Measurements from ENCODE around the gene CAMSAP3.

CAMSAP3 gene

DNA sequence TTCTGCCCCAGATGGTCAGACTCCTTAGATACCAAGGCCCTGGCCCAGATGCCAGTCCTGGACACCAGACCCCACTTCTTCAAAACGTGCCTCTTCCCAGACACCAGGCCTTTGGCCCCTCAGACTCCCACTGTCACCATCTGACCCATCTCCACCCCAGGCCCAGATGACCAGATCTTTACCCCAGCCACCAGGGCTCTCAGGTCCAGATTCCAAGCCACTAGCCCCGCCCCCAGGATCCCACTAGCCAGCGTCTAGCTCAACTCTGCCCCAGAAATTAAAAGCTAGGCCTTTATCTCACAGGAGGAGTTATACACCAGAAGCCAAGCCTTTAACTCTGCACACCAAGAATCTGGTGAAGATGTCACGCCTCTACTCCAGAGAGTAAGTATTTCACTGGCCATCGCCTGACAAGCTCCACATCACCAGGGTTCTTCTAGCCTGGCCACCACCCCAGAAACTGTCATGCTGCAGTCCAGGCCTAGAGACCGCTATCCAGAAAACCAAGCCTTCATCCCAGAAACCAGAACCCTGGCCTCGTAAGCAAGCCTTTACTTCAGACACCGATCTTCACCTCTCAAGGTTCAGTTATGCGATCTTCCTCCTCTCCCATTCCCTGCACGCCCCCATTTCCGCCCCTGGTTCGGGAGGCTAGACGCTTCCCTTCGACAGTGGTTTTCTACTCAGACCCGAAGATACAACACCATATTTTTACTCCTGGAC, 33.1 kb downstream of the CAMSAP3 start:
- peak overlapping the region in 20 of 21 experiments; percentile 63 to 91 (median 82) for H3K27ac ChIP-seq
- H3K4me3 ChIP-seq, result peak overlapping the region; percentile 66 to 100 (median 97)

DNA sequence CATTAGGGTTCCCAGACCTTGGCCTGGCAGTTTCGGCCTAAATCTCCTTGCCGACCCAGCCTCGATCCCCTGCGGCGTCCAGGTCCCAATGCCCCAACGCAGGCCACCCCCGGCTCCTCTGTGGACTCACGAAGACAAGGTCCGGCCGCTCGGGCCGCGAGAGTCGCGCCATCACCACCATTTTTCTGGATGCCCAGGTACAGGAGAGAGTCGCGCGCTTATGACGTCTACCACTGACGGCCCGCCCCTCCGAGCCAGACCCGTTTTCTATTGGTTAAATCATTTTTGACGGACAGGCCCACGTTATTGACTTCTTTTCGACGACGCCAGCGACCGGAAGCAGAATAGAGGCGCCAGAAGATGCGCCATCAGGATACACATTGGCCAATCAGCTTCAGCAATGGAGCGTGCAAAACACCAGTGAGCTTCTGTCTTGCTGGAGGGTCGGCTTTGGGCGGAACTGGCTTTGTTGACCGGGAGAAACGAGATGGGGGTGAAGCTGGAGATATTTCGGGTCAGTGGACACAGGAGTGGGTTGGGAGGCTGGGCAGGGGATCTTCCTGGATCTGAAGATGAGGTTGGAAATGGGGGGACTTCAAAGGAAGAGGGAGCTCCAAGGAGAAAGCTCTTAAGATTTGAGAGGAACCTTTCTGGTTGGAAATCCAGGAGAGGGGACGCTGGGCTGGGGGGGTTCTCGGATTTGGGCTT, 33.8 kb downstream of the CAMSAP3 start, which contains the start of the genes PET100 and XAB2:
TSS of gene PET100 (plus strand) at position 447 of the 708 bp plus-strand sequence. CDS start at position 488, 41 bp downstream.
TSS of gene XAB2 (minus strand) at position 199 of the 708 bp plus-strand sequence. CDS start at position 181, 18 bp downstream.
- Histone ChIP-seq H3K4me3 (peak within 1 kb of the TSS; percentile 66 to 100 (median 97)), H3K27ac (peak within 1 kb of the TSS in 20 of 21 experiments; percentile 67 to 94 (median 86))

- H3K27ac ChIP-seq, result no peak overlapping the region
- no peak overlapping the region for H3K4me3 ChIP-seq
Measured at GRCh38 chr19:7631577-7631976, 35.9 kb downstream of the CAMSAP3 start.

GRCh38 chr19:7632340-7633203, 36.9 kb downstream of the CAMSAP3 start:
- Histone ChIP-seq H3K4me3 (no peak overlapping the region), H3K27ac (no peak overlapping the region)

GRCh38 chr19:7633698-7634097, 38.0 kb downstream of the CAMSAP3 start, which contains the start of gene PCP2:
PCP2 (minus strand) TSS chr19:7633719; CDS start chr19:7633457, 262 bp downstream.
- Histone ChIP-seq H3K4me3 (no peak within 1 kb of the TSS), H3K27ac (no peak within 1 kb of the TSS)

- Histone ChIP-seq H3K4me3 (no peak overlapping the region), H3K27ac (no peak overlapping the region)
Measured at GRCh38 chr19:7635670-7636069, 40.0 kb downstream of the CAMSAP3 start.

DNA sequence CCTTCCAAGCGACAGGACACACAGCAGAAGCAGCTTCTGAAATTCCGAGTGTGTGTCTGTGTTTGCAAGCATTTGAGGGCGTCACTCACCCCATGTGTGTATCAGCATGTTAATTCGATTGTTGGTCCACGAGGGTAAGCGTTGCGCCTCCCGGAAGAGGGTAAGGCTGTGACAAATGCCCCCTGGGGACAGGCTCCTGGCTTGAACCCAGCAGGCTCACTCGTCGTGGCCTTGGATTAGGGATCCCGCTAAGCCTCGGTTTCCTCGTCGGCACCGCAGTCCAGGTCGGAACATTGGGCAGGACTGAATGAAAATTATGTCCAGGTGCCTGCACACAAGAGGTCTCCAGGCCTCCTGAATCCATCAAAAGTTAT, 40.6 kb downstream of the CAMSAP3 start:
- Histone ChIP-seq H3K27ac (peak overlapping the region in 15 of 21 experiments; percentile 73 to 94 (median 88)), H3K4me3 (peak overlapping the region in 6 of 7 experiments; percentile 56 to 81 (median 66))

DNA sequence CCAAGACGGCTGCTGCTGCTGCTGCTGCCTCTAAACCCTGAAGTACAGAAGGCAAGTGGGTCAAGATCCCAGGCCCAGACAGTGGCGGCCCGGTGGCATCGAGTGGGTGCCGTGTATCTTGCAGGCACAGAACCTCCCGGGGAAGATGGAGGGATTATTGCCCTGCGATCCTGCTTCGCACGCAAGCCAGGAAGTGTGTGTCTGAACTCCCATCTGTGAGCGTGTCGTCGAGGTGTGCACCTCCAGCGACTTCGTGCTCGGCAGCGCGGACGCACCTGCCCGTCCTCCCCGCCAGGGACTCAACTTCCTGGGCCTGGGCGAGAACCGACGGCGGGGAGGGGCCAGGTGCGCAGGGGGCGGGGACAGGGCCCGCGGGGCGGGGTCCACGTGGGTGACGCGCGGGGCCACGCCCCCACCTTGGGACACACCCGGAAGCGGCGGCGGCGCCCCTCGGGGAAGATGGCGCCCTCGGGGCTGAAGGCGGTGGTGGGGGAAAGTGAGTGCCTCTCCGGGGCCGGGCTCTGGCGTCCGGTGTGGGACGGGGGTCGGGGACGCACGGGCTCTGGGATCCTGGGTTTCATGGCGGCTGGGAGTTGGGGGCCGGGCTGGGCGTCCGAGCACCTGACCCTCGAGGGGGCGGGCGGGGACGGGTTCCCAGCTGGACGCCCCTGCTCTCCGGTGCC, 41.2 kb downstream of the CAMSAP3 start, which contains the start of gene STXBP2:
TSS of gene STXBP2 (plus strand) at position 420 of the 683 bp plus-strand sequence. CDS start at position 460, 40 bp downstream.
- H3K4me3 ChIP-seq, result peak within 1 kb of the TSS; percentile 56 to 81 (median 68)
- H3K27ac ChIP-seq, result peak within 1 kb of the TSS; percentile 32 to 94 (median 87)

DNA sequence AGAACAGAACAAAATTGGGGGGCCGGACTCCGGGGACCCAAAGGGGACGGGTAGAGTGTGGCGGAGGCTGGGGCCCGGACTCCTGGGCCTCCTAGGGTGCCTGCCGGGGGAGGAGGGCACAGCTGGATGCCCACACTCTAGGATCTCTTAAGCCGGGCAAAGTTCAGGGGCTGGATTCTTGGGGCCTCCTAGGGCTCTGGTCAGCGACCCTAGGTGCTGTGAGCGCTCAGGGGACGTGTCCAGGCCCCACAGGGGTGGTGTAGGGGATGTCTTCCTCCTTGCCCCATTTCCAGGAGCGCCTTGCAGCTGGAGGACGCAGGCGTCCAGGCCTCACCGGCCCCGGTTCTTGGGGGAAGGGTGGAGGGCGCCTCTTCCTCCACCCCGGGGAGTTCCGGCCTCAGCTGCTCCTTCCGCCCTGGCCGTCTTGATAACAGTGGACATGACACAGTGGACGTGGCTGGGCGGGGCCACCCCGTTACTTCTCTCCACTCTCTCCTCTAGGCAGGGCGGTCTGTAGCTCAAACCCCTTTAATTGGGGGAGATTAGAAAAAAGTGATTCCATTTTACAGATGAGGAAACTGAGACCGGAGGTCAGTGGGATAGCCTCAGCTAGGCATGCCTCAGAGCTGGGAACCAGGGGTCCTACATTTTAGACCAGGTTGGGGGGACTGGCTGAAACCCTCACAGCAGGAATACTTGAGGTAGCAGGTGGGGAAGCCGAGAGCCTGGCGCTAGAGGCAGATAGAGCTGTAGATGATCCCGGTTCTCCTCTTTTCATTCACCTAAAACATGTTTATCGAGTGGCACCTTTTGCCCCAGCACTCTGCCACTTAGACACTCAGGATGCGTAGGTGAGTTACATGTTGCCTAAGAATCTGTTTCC, 42.0 kb downstream of the CAMSAP3 start:
- Histone ChIP-seq H3K27ac (peak overlapping the region; percentile 32 to 94 (median 87)), H3K4me3 (peak overlapping the region; percentile 56 to 81 (median 68))

GRCh38 chr19:7638802-7639465, 43.3 kb downstream of the CAMSAP3 start:
- no peak overlapping the region for H3K4me3 ChIP-seq
- no peak overlapping the region for H3K27ac ChIP-seq

DNA sequence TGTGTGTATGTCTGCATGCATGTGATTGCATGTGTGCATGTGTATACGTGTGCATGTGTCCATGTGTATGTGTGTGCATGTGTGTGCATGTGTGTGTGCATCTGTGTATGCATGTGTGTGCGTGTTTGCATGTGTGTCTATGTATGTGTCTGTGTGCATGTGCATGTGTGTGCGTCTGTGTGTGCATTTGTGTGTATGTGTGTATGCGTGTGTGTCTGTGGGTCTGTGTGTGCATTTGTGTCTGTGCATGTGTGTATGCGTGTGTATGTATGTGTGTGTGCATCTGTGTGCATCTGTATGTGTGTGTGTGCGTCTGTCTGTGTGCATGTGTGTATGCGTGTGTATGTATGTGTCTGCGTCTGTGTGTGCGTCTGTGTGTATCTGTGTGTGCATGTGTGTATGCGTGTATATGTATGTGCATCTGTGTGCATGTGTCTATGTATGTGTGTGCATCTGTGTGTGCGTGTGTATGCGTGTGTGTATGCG, 44.2 kb downstream of the CAMSAP3 start:
- Histone ChIP-seq H3K27ac (no peak overlapping the region), H3K4me3 (no peak overlapping the region)

- Histone ChIP-seq H3K27ac (no peak overlapping the region), H3K4me3 (no peak overlapping the region)
Measured at GRCh38 chr19:7640803-7641202, 45.1 kb downstream of the CAMSAP3 start.

GRCh38 chr19:7641290-7642276, 45.9 kb downstream of the CAMSAP3 start:
- no peak overlapping the region for H3K4me3 ChIP-seq
- H3K27ac ChIP-seq, result no peak overlapping the region

GRCh38 chr19:7642295-7643030, 46.8 kb downstream of the CAMSAP3 start:
- no peak overlapping the region for H3K4me3 ChIP-seq
- H3K27ac ChIP-seq, result no peak overlapping the region

GRCh38 chr19:7643031-7643415, 47.4 kb downstream of the CAMSAP3 start:
- no peak overlapping the region for H3K4me3 ChIP-seq
- no peak overlapping the region for H3K27ac ChIP-seq
